Measurements from ENCODE around the gene CHN2.
"Not testable (repeated sequence)": the region's sequence is repeated elsewhere in the genome, so short reads cannot be mapped to it uniquely, and the experiment has no call there.

Gene CHN2

DNA sequence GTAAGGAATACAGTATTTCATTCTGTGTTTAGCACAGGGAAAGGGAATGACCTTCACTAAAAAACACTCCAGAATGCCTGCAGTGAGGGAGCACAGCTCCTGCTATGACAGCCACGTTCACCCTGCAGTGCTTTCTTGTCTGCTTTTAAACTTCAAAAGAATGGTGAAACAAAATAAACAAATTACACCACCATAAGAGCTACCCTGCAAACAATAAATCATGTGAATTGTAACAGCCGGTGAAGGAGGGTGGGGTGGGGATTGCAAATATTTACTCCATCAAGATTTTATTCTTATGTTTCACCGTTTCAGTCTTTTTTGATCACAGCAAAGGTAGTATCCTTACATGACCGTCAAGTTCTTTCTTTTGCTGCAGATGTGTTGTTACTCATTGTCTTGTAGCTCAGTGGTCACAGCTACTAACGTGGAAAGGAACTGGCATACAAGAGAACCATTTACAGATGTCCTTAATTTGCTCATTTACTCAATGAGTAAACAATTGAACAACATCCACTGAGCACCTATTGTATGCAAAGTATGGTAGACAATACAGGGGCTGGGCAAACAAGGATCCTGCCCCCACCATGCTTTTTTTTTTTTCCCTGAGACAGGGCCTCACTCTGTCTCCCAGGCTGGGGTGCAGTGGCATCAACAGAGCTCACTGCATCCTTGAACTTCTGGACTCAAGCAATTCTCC lies 4.1 kb upstream of the CHN2 start:
- DNase-seq = peak; percentile 76

DNA sequence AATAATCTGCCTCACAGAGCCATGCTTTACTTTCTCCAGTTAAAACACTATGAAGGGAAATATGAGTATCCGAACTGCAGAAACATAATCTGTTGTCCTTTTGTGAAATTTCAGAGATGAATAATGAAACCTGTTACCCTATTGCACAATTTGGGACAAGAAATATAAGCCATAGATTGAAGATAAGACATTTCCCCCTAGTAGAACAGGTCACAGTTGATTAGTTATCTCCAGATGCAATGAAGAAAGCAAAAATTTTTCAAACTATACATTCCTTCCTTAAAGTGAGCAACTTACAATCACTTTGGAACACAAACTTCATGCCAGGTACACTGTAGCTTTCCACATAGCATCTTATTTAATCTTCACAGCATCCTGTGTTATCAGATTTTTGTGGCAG lies 2.3 kb upstream of the CHN2 start:
- DNase-seq = no peak

DNA sequence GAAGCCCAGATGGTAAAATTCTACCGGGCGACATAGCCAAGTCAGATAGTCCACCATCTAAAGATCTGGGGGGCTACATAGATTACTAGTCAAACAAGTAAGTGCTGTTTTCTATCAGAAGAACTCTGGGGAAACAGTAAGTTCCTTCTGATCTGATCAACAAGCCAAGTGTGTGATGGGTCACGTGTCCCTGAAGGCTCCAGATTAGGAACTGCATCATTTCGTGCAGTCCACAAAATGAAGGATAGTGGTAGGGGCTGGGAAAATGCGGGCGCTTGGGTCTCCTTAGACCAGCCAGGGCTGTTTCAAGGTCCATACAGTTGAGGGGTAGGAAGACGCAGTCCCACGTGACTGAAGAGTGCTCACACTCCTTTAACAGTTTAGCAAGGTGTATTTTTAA lies 1.8 kb upstream of the CHN2 start:
- DNase-seq = peak; percentile 41

DNA sequence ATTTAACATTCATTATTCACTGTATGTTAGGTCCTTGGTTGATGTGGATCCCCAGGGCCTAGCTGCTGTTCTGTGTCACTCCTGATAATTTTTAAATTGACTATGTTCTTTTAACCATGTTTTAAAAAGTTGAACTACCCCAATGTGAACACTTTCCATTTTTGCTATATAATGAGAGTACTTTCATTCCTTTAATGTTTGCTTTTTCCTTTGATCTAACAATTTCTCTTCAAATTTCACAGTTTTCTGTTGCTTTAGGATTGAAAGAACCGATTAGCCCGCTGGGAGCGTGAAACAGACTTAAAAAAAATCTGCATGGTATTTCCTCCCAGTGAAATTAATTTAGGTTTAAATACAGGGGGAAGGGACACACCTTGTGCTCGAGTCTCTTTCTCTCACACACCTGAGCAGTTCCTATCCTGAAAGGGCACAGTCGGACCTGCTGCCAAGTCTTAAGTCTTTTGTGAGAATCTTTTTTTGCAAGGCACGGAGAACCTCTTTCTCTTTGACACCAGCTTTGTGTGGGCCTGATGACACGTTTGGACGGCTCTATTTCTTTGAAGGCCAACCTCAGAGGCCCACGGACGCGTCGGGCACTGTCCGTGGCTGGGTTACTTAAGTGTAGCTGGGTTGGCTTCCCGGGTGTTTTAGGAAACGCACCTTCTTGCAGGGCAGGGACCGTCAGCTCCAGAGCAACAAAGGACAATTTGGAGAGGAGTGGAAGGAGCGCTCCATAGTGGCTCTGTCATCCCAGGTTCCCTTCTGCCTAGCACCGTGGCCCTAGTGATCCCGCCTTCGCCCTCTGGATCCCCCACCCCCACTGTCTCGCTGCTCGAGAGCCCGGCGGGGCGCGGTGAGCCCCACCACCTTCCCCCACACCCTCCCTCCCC lies 1.0 kb upstream of the CHN2 start:
- peak; percentile 64 for DNase-seq

DNA sequence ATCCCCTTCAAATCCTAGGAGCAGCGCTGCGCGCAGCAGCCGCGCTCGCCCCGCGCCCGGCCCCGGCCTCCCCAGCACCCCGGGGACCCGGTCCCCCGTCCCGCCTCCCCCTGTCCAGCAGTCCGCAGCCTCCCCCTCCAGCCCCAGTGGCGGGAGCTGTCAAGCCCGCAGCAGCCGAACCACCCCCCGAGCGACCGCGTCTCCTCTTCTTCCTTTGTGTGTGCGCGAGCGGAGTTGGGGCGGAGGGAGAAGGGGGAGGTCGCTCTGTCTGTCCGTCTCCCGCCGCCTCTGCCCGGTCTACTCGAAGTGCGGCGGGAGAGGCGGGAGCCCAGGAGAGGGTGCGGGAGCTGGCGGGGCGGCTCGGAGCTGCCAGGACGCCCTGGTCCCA lies 375 bp upstream of the CHN2 start:
- DNase-seq = no peak

DNA sequence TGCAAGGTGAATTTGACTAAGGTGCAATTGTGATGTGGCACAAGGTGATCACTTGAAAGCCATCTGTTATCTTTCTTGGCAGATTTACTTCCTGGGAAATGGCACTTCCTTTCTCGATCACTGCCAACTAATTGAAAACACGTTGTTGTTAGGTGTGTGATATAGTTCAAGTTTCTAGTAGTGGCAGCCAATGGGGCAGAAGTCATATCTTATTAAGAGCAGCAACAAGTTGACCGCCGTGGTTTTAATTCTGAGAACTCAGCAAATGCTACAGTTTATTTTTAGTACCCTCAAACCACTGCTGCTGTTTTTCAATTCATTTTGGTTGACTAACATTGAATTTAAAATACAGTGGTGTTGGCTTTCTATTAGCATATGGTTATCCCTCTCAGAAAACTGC lies 1.6 kb downstream of the CHN2 start:
- peak; percentile 66 for DNase-seq

DNA sequence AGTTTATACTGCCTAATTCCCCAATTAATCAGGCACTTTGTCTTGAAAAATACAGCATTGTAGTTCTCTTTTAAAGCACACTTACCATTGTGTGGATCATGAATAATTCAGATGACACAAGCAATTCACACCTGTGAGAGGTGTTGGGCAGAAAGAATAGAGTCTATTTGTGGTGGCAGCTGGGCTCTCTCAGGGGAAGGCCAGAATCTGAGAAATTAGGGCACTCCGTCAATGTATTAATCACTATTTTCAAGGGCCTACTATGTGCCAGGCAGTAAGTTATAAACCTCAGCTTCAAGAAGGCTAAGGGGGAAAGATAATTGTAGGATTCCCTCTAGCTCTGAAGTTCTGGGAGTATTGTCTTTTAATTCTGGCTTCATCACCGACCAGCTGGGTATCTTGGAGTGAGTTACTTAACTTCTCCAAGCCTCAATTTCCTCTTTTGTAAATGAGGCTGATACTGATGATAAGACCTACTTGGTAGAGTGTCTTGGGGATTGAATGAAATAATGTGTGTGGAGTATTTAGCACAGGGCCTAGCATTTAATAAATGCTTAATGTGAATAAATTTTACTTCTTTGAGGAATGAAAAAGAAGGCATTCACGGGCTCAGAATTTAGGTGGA lies 2.5 kb downstream of the CHN2 start:
- DNase-seq = no peak

DNA sequence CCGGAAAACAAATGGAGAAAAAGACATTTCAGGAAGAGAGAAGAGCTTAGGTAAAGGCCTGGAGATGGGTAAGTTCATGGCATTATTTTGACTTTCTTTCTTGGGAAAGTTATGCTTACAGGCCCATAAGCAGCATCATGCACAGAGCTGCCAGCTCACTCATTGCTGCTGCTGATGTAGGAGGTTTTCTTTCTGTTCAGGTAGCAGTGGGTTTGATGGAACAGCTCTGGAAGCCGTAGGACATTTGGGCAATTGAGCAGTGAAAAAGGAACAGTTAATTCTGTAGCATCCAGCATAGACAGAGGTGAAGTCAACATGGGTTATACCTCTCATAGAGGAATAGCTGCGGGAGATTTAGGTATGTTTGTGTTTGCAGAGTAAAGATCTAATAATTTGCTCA lies 3.3 kb downstream of the CHN2 start:
- no peak for DNase-seq

DNA sequence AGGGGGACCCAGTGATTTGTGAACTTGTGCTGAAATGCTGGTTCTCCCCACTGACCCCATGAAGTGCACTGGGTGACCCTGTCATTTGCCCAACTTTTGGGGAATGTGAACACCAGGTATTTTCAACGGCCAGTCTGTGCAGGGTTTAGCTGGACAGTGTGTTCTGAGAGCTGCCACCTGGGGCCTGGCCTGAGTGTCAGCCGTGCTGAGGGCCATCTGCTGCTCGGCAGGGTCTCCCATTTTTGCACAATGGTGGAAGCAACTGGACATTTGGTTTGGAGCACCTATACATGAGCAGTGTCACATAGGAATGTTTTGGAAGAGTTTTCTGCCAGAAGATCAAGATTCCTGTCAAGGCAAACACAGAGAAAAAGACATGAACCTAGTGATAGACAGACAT lies 5.2 kb downstream of the CHN2 start:
- DNase-seq = no peak

DNA sequence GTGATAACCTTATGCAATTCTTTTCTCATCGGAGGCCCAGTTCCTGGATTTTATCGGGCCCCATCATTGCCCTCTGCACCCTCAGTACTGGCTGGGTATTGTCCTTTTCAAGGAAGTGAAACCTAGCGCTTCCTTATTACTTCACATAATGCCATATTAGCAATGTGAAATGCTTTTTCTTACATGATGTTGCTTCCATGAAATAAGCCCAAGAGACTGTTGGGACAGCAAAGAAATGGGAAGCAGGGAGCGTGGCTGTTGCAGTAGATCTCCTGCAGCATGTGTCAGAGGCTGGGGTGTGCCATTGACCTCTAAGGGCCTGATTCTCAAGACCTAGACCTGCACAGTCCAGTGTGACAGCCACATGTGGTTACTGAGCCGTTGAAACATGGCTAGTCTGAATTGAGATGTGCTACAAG lies 8.1 kb downstream of the CHN2 start:
- DNase-seq = no peak

DNA sequence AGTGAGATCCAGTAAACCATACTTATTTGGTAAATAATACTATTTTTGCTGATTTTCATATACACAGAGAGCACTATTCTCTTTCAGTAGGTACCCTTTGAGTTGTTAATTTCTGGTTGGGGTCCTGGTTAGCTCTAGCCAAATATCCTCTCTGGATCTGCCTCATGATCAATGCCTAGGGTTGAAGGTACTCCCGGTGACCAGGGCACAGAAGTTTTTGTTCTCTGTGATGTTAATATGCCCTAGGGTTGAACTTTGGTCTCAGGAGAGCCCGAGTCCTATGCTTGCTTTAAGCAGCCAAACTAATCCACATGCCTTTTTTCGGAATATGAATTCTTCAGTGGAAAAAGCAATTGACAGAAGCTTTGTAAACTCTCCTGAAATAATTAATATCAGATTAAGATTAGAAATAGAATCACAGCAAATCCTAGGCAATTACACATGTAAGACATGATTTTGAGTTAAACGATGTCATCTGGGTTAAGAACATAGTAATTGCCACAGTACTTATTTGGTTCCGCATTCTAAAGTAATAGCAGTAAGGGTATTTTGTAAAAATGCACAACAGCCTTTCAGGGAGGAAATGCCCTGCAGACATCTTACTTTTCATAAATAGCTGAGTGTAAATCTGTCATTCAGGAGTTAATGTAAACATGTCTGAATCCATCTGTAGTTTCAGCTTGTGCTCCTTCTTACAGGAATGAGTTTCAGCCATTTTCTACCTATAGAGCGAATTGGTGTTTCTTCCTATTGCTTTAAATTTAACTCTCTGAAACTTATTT lies 10.1 kb downstream of the CHN2 start:
- no peak for DNase-seq

DNA sequence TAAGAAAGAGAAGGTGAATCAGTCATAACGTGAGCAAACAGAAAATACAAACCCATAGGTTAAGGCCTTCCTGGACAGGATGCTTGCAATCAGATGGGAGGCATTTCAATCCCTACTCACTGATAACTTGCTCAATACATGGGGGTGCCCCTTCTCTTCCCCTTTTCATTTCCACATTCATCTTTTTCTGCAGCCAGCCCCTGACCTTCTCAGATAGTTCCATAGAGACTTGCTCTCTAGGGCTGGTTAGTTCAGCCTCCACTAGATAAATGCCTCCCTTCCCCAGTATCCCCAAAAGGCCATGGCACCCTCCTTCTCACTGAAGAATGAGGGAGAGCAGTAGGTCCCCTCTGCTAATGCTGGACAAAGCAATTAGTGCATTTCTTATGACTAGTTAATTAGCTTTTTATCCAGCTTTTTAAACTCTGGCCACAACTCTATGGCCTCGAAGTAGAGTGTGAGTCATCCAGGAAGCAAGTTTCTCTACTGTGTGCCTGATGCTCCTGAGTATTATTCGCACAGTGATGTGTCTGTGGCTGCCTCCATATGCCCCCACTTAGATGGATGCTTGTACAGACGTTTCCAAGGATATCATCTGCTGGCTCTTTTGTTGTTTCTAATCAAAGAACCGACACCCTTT lies 12.7 kb downstream of the CHN2 start:
- no peak for DNase-seq

DNA sequence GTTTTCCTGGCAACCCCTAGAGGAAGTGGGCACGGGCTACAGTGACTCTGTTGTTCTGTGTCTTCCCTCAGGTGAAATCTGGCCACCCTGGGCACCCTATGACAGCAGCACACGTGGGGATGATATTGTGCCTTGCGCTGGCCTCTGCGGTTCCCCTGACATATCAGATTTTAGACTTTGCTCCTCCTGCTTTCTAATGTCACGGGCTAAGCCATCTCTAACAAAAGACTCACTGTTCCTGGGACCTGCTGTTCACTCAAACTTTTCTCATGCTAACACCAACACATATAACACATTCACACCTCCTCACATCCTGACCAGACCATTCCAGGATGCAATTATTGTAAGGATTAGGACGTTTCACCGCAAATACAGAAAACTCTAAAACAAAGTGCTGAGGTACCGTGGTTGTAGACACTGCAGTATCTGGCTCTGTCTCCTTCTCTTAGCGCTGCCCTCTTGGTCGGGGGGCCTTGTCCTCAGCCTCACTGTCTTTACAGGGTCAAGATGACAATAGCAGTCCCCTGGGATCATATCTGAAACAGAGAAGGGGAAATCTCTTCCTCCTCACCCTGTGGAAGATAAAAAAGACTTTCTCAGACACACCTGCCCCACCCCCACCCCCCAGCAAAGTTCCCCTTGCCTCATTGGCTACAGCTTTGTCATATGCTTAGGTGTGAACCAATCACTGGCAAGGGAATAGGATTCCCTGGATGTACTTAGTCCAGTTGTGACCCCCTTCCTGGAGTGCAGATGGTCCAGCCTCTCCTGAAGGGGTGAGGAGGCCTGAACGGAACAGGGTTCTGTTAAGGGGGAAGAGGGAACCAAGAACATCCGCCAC lies 14.1 kb downstream of the CHN2 start:
- DNase-seq = peak; percentile 37

DNA sequence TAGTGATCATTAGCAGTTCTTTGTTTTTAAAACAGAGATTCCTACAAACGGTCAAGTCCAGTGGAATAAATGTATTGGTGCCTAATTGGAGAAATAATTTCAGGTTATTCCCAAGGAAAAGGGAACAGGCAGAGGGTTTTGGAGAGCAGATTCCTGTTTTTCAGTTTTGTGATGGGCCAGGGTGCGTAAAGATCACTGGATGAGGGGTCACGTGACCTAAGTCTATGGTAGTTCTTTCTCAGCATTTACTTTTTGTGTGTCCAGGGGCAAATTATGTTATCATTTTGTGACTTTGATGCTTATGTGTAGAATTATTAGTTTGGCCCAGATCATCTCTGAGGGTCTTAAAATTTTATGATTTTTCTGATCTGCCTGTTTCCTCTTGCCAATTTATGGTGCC lies 15.2 kb downstream of the CHN2 start:
- DNase-seq = no peak

DNA sequence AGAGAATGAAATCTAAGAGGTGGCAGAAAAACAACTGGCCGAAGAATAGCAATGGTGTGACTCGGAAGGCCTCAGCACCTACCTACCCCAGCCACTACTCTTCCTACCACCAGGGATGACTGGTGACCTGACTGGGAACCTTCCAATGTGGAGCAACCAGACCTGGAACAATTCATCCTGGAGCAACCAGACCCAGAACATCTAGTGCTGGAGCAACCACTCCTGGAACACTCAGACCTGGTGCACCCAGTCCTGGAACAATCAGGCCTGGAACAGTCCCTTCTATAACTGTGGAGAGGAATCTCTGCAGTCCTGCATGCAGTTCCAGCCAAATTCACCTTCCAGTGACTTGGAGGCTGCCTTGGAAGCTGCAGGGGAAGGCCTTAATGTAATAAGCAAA lies 18.2 kb downstream of the CHN2 start:
- not testable (repeated sequence) for DNase-seq

DNA sequence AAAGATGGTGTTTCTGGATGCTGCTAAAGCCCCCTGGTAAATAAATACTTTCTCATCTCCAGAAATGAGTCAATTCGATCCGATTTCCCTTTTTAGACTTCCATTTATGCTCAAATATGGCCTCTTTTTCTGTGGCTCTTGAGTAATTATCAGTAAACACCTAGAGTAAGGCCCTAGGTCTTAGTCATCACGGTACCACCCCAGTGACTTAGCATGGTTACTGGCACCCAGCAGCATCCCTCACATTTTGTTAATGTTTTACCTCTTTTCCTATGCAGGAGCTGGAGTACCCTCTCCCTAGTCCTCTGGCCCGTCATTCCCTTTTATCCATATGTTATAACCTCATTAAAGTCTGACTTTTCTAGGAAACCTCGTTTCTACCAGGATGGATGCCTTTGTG lies 19.5 kb downstream of the CHN2 start:
- no peak for DNase-seq

DNA sequence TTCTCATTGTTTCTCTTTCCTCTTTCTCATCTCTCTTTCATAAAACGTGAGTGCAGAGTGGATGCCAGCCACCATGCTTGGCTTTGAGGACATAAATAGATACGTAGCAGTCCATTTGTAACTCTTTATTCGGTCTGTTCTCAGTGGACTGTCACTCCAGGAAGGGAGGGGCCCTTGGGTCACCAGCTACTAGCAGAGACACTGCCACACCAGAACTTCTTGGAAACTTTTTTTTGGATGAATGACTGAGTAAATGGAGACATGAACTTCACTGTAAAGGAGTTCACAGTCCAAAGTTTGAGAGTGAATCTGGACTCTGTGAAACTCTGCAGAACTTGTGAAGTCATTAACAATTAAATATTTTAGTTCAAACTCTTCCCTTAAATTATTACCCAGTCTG lies 20.2 kb downstream of the CHN2 start:
- no peak for DNase-seq

DNA sequence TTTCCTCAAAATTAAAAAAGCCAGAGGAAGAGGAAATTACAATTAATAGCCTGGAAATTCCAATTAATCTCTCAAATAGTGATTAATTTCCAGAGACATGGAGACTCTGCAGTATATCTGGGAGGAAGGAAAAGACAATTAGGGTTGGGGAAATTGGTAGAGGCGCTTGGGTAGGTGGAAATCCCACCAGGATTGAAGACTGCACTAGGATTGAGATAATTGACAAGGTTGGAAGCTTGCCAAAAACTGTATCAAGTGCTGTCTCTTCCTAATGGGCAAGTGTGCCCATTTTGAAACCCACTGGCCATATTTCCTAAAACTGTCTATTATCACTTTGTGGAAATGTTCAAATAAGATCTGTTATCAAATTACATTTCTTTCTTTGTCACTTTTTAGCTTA lies 21.6 kb downstream of the CHN2 start:
- DNase-seq = no peak

DNA sequence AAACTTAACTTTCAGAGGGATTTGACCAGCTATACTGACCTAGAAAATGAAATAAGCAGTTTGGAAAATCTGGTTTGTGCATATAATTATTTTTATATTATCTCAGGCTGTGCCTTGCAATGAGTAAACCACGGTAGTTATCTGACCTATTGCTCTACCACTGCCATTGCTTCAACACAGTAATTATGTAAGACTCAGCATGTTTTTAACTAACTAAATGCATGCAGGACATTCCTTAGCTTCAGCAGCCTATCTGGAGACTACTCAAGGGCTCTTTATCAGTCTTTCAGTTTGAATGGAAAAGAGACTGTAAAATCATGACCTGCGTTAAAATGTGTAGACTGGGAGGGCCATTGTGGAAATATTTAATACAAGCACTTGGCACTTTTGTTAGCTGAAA lies 22.5 kb downstream of the CHN2 start:
- DNase-seq = no peak

DNA sequence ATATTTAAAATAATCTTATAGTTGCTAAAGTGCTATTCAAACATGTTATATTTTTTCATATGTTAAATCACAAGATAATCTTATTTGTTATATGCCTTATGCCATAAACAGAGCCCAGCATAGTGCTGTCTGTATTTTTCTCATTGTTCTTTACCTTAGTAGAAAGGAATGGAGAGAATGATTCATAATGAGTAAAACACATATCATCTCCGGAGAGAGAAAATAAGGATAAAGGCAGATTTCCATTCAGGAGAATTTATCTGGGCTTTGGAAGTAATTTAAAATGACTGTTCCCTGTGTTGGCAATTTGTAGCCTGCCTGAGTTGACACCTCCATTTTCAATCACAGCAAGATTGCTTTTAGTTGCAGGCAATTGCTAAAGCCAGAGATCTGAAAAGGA lies 30.2 kb downstream of the CHN2 start:
- no peak for DNase-seq

DNA sequence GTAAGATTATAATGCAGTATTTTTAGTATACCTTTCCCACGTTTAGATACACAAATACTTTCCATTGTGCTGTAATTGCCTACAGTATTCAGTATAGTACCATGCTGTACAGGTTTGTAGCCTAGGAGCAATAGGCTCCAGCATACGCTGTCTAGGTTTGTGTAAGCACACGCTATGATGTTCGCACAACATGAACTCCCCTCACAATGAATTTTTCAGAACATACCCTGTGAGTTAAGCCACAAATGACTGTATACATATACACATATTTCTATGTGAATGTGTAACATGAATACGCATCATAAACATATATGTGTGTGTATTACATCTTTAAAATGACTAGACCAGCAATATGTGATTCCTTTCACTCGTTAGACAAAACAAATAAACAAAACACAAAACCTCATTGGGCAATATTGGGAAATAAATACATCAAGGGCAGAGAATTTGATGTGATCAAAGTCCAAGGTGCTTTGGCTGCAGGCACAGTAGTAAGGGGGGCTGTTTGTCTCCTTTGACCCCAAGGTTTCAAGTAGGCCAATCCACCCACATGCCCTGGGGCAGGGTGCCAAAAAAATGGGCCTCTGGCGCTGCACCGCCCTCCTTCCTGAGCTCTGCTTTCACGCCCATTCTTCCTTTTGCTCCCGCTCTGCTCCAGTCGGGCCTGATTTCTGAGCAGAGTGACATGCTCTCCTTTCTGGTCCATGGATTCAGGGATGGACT lies 33.9 kb downstream of the CHN2 start:
- DNase-seq = no peak
